GM10248 (cell line): Measurements from ENCODE around the gene OVOL3.

ENCODE experiments used
- CTCF ChIA-PET: fragments of 300-600 bp; sonication (Branson Sonifier 250); formaldehyde crosslinking; extraction: SDS; loops from one replicate; lab custom pipeline; 2021; ENCODE audit warnings: antibody characterized with exemption; lab: Yijun Ruan, JAX
- POLR2A ChIA-PET: fragments of 350-650 bp; sonication (Branson Sonifier 250); formaldehyde crosslinking; extraction: SDS; loops from one replicate; lab custom pipeline; 2020; ENCODE audit warnings: antibody characterized with exemption; lab: Yijun Ruan, JAX
- DNase-seq: peaks from one replicate; pipeline ENCODE4 v3.0.0; 2012; ENCODE audit errors: extremely low spot score
- TF ChIP-seq, protein P1 (sequence below): IDR thresholded peaks from 2 replicates; pipeline ENCODE4 v1.5.1; 2012; ENCODE audit warnings: mild to moderate bottlenecking, low read depth; ENCODE audit errors: extremely low read depth, missing control alignments, control extremely low read depth

OVOL3 gene

DNA sequence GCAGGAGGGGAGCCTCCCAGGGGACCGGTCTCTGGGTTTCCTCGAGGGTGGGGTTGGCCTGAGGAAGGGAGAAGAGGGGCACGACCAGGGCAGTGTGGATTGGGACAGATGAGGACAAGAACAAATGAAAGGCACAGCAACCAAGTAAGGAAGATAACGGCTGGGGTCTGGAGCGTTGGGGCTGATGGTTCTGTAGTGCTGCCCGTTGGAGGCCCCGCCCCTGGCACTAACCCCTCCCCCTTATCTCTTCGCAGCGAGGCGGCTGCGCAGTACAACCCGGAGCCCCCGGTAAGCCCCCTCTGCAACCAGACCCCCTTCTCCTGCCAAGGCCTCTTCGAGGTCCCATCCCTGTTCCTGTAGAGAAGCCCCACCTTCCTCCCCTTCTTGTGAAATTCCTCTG, 31.1 kb downstream of the OVOL3 start:
- POLR2A ChIA-PET = no interaction called here
- DNase-seq = no peak

DNA sequence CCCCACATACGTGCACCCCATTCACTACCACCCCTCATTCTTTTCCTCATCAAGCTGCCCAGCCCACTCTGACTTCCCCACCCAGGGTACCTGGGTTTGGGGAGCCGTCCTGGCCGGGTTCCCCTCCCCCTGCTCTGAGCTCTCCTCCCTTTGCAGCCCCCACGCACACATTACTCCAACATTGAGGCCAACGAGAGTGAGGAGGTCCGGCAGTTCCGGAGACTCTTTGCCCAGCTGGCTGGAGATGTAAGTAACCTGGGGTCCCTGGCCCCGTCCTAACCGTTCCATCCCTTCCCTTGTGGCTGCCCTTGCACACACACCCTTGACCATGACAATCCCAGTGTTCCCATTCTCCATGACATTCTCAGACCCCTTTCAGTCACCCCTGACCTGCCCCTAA, 31.6 kb downstream of the OVOL3 start:
- ChIA-PET POLR2A (no interaction called here), CTCF (interaction anchor here (1.9 kb wide), 1 partner anchor 15 kb away, joined by 8 read pairs; no protein-coding TSS in a partner anchor)
- DNase-seq = no peak
- TF ChIP-seq, protein P1, sequence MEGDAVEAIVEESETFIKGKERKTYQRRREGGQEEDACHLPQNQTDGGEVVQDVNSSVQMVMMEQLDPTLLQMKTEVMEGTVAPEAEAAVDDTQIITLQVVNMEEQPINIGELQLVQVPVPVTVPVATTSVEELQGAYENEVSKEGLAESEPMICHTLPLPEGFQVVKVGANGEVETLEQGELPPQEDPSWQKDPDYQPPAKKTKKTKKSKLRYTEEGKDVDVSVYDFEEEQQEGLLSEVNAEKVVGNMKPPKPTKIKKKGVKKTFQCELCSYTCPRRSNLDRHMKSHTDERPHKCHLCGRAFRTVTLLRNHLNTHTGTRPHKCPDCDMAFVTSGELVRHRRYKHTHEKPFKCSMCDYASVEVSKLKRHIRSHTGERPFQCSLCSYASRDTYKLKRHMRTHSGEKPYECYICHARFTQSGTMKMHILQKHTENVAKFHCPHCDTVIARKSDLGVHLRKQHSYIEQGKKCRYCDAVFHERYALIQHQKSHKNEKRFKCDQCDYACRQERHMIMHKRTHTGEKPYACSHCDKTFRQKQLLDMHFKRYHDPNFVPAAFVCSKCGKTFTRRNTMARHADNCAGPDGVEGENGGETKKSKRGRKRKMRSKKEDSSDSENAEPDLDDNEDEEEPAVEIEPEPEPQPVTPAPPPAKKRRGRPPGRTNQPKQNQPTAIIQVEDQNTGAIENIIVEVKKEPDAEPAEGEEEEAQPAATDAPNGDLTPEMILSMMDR = no peak

More for the DNA sequence above, 31.1 kb downstream of the OVOL3 start:
- TF ChIP-seq, protein P1 = no peak
- CTCF ChIA-PET = interaction anchor here (1.9 kb wide), 1 partner anchor 14 kb away, joined by 8 read pairs; no protein-coding TSS in a partner anchor

DNA sequence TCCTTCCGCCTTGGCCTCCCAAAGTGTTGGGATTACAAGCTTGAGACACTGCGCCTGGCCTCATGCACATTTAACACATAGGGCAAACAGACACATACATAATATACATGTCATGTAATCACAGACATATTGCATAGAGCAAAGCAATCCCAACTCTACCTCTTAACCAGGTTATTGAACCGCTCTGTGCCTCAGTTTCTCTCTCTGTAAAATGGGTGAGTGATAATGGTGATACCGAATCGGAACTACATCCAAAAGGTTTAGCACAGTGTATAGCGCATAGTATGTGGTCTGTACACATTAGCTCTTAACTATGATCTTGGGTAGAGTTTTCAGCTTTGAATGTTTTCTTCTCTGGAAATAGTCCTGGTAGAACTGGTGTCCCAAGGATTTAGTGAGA, 33.7 kb downstream of the OVOL3 start:
- DNase-seq = no peak
- CTCF ChIA-PET = interaction anchor here (1.4 to 3.3 kb wide), 2 partner anchors 16 to 28 kb away, joined by 3 to 15 read pairs; no protein-coding TSS in a partner anchor
- TF ChIP-seq, protein P1 = no peak
- POLR2A ChIA-PET = no interaction called here

DNA sequence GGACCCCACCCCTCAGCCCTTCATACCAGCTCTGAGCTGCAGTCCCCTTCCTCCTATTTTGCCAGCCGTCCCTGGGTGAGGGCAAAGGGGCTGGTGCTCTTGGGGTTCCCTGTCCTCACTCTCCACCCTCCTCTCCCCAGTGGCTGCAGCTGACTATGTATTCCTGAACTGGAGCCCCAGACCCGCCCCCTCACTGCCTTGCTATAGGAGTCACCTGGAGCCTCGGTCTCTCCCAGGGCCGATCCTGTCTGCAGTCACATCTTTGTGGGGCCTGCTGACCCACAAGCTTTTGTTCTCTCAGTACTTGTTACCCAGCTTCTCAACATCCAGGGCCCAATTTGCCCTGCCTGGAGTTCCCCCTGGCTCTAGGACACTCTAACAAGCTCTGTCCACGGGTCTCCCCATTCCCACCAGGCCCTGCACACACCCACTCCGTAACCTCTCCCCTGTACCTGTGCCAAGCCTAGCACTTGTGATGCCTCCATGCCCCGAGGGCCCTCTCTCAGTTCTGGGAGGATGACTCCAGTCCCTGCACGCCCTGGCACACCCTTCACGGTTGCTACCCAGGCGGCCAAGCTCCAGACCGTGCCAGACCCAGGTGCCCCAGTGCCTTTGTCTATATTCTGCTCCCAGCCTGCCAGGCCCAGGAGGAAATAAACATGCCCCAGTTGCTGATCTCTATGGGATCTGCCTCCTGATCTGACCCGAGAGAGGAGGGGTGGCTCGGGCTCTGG, 38.9 kb downstream of the OVOL3 start:
- TF ChIP-seq, protein P1 = no peak
- DNase-seq = no peak
- ChIA-PET POLR2A (interaction anchor here (0.6 kb wide), 1 partner anchor 96 kb away, joined by 5 read pairs; no protein-coding TSS in a partner anchor), CTCF (interaction anchor here (1.4 to 2.1 kb wide), 3 partner anchors 20 to 89 kb away, joined by 4 to 5 read pairs (median 5); no protein-coding TSS in a partner anchor)

DNA sequence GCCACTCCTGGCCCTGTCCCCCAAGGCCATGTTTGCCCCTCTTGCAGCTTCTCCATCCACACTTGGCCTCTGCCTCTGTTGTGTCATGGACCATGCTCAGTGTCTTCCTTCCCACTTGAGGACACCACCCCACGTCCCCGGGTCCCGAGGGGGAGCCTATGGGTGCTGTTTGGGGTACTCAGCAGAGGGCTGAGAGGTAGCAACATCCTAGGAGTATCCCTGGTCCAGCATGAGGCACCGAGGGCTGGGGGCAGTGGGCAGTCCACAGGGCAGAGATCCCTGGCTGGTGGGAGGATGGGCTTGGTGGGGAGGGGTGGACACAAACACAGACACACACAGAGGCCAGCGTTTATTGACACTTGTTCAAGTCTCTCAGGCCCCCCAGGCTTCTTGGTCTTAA, 39.6 kb downstream of the OVOL3 start:
- ChIA-PET POLR2A (no interaction called here), CTCF (interaction anchor here (1.4 to 2.1 kb wide), 3 partner anchors 20 to 90 kb away, joined by 4 to 5 read pairs (median 5); no protein-coding TSS in a partner anchor)
- DNase-seq = no peak
- TF ChIP-seq, protein P1 = no peak

DNA sequence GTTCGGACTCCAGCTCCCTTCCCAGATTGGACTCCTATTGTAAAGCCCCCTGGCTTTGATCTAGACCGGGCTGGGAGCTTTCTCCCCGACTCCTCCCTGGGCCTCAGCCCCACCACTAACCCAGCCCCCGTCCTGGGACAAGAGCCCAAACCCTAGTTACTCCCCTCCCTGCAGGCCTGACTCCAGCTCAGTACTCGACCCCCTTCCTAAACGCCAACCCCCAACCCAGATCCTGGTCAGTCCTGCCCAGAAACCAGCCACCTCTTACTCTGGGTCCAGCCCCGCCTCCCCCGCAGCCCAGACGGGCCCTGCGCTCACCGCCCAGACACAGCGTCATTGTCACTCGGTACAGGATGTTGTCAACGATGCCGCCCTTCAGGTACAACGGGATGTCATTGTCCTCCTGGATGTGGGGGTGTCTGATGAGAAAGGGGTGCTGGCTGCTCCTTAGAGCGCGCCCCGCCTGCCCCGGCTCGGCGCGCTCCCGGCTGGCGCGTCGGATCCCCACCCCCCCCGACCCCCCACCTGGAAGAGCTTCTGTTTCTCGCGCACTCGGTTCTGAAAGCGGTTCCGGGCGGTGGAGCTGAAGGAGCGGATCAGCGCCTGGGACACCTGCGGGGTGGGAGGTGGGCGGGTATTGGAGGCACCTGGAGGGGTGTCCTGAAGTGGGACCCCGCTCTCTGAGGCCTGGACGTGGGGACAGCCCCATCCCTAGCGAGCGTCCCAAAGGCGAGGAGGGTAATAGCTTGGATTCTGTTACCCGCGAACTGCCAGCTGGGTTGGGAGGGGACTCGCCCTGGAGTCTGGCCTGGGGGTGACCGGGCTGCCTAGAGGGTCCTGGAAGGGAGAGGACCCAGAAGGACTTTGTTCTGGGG, 40.4 kb downstream of the OVOL3 start:
- TF ChIP-seq, protein P1 = no peak
- CTCF ChIA-PET = interaction anchor here (1.4 to 2.1 kb wide), 3 partner anchors 21 to 90 kb away, joined by 4 to 5 read pairs (median 5); no protein-coding TSS in a partner anchor
- DNase-seq = no peak
- POLR2A ChIA-PET = no interaction called here
